Hepatocyte (in vitro differentiated cells): Measurements from ENCODE around the gene LGALS9C.
"Not testable (repeated sequence)": the region's sequence is repeated elsewhere in the genome, so short reads cannot be mapped to it uniquely, and the experiment has no call there.

Source experiments
- CTCF ChIP-seq: fragments of 200-600 bp; sonication (generic); IDR thresholded peaks from 2 replicates; pipeline ENCODE4 v1.5.1; 2016; ENCODE audit warnings: antibody characterized with exemption, mild to moderate bottlenecking; ENCODE audit not compliant: poor library complexity
- EZH2 ChIP-seq: fragments of 200-600 bp; sonication (generic); IDR thresholded peaks from 2 replicates; pipeline ENCODE4 v1.6.1; 2016; ENCODE audit warnings: antibody characterized with exemption, mild to moderate bottlenecking, borderline replicate concordance
- EZH2phosphoT487 ChIP-seq: fragments of 200-600 bp; sonication (generic); IDR thresholded peaks from one replicate; pipeline ENCODE4 v1.6.1; 2018; ENCODE audit warnings: antibody characterized with exemption, mild to moderate bottlenecking, low read depth, moderate library complexity; ENCODE audit not compliant: unreplicated experiment, severe bottlenecking

- TF ChIP-seq CTCF, EZH2, EZH2phosphoT487: not testable (repeated sequence)
Observed at GRCh38 chr17:18488622-18489021, 12.0 kb downstream of the LGALS9C start.
